Heart right ventricle (tissue), 16 donors: Measurements from ENCODE around the gene MICALL2. TPM values are rescaled to one million over a fixed set of nuclear protein-coding genes. Genes with fewer than 3 reads are reported as not detected.

Source experiments
- ATAC-seq, 8 donors: fragments of 200-7000 bp; cut with Tn5 transposase; one replicate each; pipeline ENCODE4 v1.9.1; 2020; ENCODE audit warnings: mild to moderate bottlenecking in 8 of 8, moderate library complexity in 8 of 8, moderate number of reproducible peaks in 1 of 8
- DNase-seq, 2 donors: peaks; one replicate each; pipeline ENCODE4 v3.0.0-alpha.2; 2020
- H3K27ac ChIP-seq, 10 donors: fragments of 200-600 bp; sonication (generic) in 2 of 10; one replicate each; pipeline versions ENCODE4 v1.5.0 to v1.8.0; 2020 to 2022; ENCODE audit warnings: mild to moderate bottlenecking in 3 of 10
- H3K27me3 ChIP-seq, 7 donors: fragments of 200-600 bp; one replicate each; pipeline ENCODE4 v1.8.0; 2021 to 2022; ENCODE audit warnings: mild to moderate bottlenecking in 2 of 7
- H3K36me3 ChIP-seq, 9 donors: fragments of 200-600 bp; sonication (generic) in 1 of 9; one replicate each; pipeline versions ENCODE4 v1.5.0 to v1.8.0; 2020 to 2022; ENCODE audit warnings: mild to moderate bottlenecking in 2 of 9
- H3K4me1 ChIP-seq, 9 donors: fragments of 200-600 bp; sonication (generic) in 1 of 9; one replicate each; pipeline versions ENCODE4 v1.5.0 to v1.8.0; 2020 to 2022; ENCODE audit warnings: mild to moderate bottlenecking in 4 of 9
- H3K4me3 ChIP-seq, 10 donors: fragments of 200-600 bp; sonication (generic) in 2 of 10; one replicate each; pipeline versions ENCODE4 v1.5.0 to v1.8.0; 2020 to 2022; ENCODE audit warnings: mild to moderate bottlenecking in 7 of 10, moderate library complexity in 2 of 10
- H3K9me3 ChIP-seq, 11 donors: fragments of 200-600 bp in 10 of 11; sonication (generic) in 2 of 11; one replicate each; pipeline versions ENCODE4 v1.5.0 to v1.8.0; 2013 to 2022; ENCODE audit warnings: mild to moderate bottlenecking in 2 of 11, control low read depth in 1 of 11, moderate library complexity in 1 of 11
- WGBS, 2 donors: extraction: QIAGEN DNeasy Blood & Tissue Kit; methylation state at CpG; one replicate each; pipeline ENCODE4 v1.1.7; 2013; ENCODE audit warnings: inconsistent platforms in 1 of 2; 5-methylcytosine and 5-hydroxymethylcytosine counted together
- intact Hi-C, 10 donors: fragments of 100-400 bp; cut with DNase I; formaldehyde crosslinking; loops; one replicate each; pipeline versions ENCODE4 v1.11.1 to v1.14.2; 2022
- polyA plus RNA-seq, 2 donors: library from polyadenylated mRNA; stranded (reverse); fragments of 200-250 nt; gene quantifications; one replicate each; pipeline ENCODE4 v1.2.3, GENCODE V29; 2013
- total RNA-seq, 10 donors: library from RNA; stranded (reverse); fragmentation: NEBNext Ultra II Directional in 3 of 10; extraction: Animal tissue kit (Norgen Biotek cat#: 25700) in 3 of 10; gene quantifications; one replicate each; pipeline versions ENCODE4 v1.2.1 to v1.2.4, GENCODE V29; 2021 to 2023
- TF ChIP-seq, protein P1 (sequence below), 9 donors: fragments of 200-600 bp; sonication (generic) in 2 of 9; IDR thresholded peaks; one replicate each; pipeline versions ENCODE4 v1.5.0 to v1.8.0; 2021 to 2022; ENCODE audit warnings: antibody characterized with exemption in 9 of 9, mild to moderate bottlenecking in 5 of 9, moderate library complexity in 1 of 9
- donor health status: Arrhythmogenic right ventricular cardiomyopathy.
- donor health status: ischemic (EF 13 %, LVEDD 7.1; RV severe dilation, severe dysfunction).
- donor health status: healthy with polysubstance abuse.
- donor health status: DM: no; HTN: yes; CAD: no.
- donor health status: DM: no; HTN: no; CAD: no.
- donor health status: ischemic (EF 25% LVEDD 6.9; RV normal size, moderate dysfunction).
- donor health status: ischemic (EF 25% LVEDD 5.7; RV mildly dilated, moderate dysfunction).
- donor health status: healthy.
- donor health status: DM: yes; HTN: yes; CAD: no.
- donor health status: Ischemic cardiomyopathy.
- donor health status: ischemic (EF 35%, LVEDD 5.7; RV mildly dilated, moderate dysfunction).
- donor health status: nonischemic (EF 11% LVEDD 7.7; RV severe dilation, severe dysfunction).
- donor health status: DM: yes; HTN: yes; CAD: no.
- donor health status: PGD.
- donor health status: ischemic (EF 29% LVEDD 5.4; RV normal size, mild dysfunction).
- donor health status: nonischemic (EF 23%, LVEDD 6.1; RV moderate dilation, normal function).

Gene MICALL2
- total and polyA plus RNA-seq, 12 donors = 4.6 to 38.3 (median 8.7) TPM

DNA sequence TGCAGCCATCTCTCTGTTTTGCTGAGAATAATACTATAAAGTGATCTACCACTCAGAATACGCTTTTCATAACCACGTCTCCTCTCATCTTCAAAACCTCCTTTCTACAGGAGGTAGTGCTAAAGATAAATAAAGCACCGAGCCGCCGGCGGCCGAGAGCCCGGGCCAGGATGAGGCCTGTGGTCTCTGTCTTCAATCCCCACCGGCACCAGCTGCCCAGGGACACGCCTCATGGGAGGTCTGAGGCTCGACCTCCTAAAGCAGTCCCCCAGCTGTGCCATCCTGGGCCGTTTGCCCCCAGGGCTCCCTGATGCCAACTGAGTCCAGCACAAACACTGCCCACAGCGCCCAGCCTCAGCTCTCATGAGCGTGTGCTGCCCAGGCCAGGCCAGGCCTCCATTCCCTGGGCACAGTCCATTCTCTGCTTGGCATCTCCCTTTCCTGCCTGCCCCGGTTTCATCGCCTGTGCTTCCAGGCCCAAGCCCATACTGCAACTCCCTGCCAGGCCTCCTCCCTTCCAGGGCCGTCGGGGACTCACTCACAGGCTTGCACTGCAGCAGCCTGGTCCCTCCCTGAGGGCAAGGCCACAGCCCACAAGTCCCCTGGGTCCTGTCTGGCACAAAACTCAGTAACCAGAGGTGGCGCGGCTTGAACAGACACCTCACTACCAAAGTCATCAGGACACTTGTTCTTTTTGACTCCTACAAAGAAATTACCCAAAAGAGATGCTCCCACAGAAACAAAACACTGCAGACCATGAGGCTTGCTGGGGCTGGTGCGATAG, 42.4 kb upstream of the MICALL2 start:
- 91 to 92% methylated on average over 21 of the region's 21 CpGs for WGBS, 2 donors
- ATAC-seq (no peak), DNase-seq (no peak)
- TF ChIP-seq, protein P1, sequence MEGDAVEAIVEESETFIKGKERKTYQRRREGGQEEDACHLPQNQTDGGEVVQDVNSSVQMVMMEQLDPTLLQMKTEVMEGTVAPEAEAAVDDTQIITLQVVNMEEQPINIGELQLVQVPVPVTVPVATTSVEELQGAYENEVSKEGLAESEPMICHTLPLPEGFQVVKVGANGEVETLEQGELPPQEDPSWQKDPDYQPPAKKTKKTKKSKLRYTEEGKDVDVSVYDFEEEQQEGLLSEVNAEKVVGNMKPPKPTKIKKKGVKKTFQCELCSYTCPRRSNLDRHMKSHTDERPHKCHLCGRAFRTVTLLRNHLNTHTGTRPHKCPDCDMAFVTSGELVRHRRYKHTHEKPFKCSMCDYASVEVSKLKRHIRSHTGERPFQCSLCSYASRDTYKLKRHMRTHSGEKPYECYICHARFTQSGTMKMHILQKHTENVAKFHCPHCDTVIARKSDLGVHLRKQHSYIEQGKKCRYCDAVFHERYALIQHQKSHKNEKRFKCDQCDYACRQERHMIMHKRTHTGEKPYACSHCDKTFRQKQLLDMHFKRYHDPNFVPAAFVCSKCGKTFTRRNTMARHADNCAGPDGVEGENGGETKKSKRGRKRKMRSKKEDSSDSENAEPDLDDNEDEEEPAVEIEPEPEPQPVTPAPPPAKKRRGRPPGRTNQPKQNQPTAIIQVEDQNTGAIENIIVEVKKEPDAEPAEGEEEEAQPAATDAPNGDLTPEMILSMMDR (IDR thresholded peaks at IDR 0.05) = no peak
- intact Hi-C loops = loop anchor here in 4 of 10 donors (5.0 to 10.0 kb wide), 4 partner anchors 36 to 66 kb away; partner anchors contain the start of gene TMEM184A (in 2 of the 4)
- Histone ChIP-seq H3K4me3 (no peak overlapping the region), H3K4me1 (peaks cover 10 to 29% (median 21%) of the 10 kb centered on the region in 9 donors), H3K36me3 (peaks cover 0 to 64% (median 27%) of the 10 kb centered on the region in 9 donors), H3K27me3 (no peaks in the 10 kb centered on the region), H3K9me3 (no peaks in the 10 kb centered on the region), H3K27ac (no peak overlapping the region)

DNA sequence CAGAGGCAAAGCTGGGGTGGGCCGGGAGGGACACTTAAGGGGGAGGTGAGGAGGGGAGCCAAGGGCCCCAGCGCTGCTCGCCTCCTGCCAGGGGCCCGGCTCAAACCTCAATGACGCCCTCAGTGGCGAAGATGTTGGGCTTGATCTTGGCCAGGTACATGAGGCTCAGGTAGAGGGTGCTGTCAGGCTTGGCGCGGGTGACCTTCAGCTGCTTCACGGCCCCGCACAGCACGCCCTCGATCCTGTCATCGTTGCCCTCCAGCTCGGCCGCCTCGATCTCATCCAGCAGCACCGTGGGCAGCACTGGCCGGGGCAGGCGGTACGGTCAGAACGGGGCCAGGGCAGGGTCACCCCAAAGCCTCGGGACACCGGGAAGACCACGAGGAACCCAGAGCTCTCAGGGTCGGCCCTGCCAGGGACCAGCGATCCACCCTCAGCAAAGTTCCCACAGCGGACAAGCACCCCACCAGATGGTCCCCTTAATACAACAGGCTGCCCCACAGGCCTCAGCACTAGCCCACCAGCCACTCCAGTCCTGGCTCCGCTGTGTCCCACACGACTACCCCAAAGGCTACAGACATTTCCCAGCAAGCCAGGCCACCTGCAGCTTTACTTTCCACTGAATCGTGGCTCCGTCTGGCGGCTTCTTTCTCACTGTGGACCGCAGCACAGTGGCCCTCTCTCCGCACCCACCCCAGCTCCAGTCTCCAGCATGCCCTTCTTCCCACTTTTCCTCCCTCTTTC, 41.0 kb upstream of the MICALL2 start:
- Histone ChIP-seq H3K9me3 (no peaks in the 10 kb centered on the region), H3K4me1 (peaks cover 10 to 29% (median 17%) of the 10 kb centered on the region in 9 donors), H3K27me3 (no peaks in the 10 kb centered on the region), H3K4me3 (no peak overlapping the region), H3K27ac (no peak overlapping the region), H3K36me3 (peaks cover 0 to 79% (median 31%) of the 10 kb centered on the region in 9 donors)
- DNase-seq (no peak), ATAC-seq (no peak)
- 94 to 95% methylated on average over 34 of the region's 34 CpGs for WGBS, 2 donors
- intact Hi-C loops = loop anchor here in 4 of 10 donors (5.0 to 10.0 kb wide), 4 partner anchors 37 to 67 kb away; partner anchors contain the start of gene TMEM184A (in 2 of the 4)
- TF ChIP-seq, protein P1 (IDR thresholded peaks at IDR 0.05) = no peak

DNA sequence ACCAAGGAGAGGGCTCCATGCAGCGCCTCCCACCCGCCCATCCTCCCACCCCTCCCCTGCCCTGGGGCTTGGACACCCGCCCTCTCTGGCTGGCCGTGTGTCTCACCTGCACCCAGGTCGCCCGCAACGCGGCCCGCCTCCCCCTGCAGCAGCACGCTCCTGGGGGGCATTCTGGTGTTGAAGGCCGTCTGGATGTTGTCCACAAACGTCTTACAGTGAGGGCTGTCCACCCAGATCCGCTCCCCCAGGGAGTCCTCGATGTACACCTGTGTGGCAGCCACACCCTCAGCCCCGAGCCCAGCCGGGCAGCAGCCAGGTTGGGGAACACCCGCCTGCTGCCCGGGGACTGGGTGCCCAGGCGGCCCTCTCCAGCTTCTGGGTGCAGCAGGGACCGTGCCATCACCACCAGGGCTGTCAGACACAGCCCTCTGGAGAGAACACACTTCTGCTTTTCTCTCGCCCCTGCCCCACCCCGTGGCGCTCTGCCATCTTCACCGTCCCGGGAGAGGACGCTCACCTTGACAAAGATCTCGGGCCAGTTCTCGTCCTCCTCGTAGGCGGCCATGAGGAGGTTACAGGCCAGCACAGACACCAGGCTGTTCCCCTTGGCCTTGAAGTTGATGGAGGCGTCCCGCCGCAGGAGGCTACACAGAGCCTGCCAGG, 40.2 kb upstream of the MICALL2 start:
- no peaks in the 10 kb centered on the region for H3K27me3 ChIP-seq
- 91 to 92% methylated on average over 33 of the region's 33 CpGs for WGBS, 2 donors
- no peak for ATAC-seq
- no peak for DNase-seq
- H3K36me3 ChIP-seq = peaks cover 0 to 86% (median 31%) of the 10 kb centered on the region in 9 donors
- H3K27ac ChIP-seq = no peak overlapping the region
- no peaks in the 10 kb centered on the region for H3K9me3 ChIP-seq
- H3K4me1 ChIP-seq = peaks cover 10 to 25% (median 17%) of the 10 kb centered on the region in 9 donors
- no peak overlapping the region for H3K4me3 ChIP-seq
- TF ChIP-seq, protein P1 (IDR thresholded peaks at IDR 0.05) = no peak
- intact Hi-C loops = loop anchor here in 4 of 10 donors (5.0 to 10.0 kb wide), 4 partner anchors 38 to 68 kb away; partner anchors contain the start of gene TMEM184A (in 2 of the 4)
